Activated CD8-positive, alpha-beta memory T cell treated with anti-CD3 and anti-CD28 coated beads, Interleukin-2, amount 50 U/mL, for 48 hours (primary cell): Measurements from ENCODE around the gene RNF138.
"Not testable (repeated sequence)": the region's sequence is repeated elsewhere in the genome, so short reads cannot be mapped to it uniquely, and the experiment has no call there.

ENCODE experiments used
- DNase-seq: peaks from one replicate; pipeline ENCODE4 v3.0.0-alpha.2; 2020

The RNF138 gene

GRCh38 chr18:32096946-32097345, 5.3 kb downstream of the RNF138 start:
- no peak for DNase-seq

- DNase-seq: no peak
Measured at GRCh38 chr18:32104516-32104915, 12.8 kb downstream of the RNF138 start.

- no peak for DNase-seq
Measured at GRCh38 chr18:32110005-32110404, 18.3 kb downstream of the RNF138 start.

- no peak for DNase-seq
Measured at GRCh38 chr18:32111706-32112105, 20.0 kb downstream of the RNF138 start.

GRCh38 chr18:32112826-32113225, 21.2 kb downstream of the RNF138 start:
- no peak for DNase-seq

GRCh38 chr18:32114293-32114942, 22.7 kb downstream of the RNF138 start:
- no peak for DNase-seq

- no peak for DNase-seq
Measured at GRCh38 chr18:32122039-32122438, 30.4 kb downstream of the RNF138 start.

- no peak for DNase-seq
Measured at GRCh38 chr18:32126538-32126937, 34.9 kb downstream of the RNF138 start.

GRCh38 chr18:32135625-32136024, 44.0 kb downstream of the RNF138 start:
- no peak for DNase-seq

- no peak for DNase-seq
Measured at GRCh38 chr18:32138332-32138982, 46.8 kb downstream of the RNF138 start.

- no peak for DNase-seq
Measured at GRCh38 chr18:32139835-32140283, 48.2 kb downstream of the RNF138 start.

- DNase-seq: no peak
Measured at GRCh38 chr18:32148185-32148870, 56.7 kb downstream of the RNF138 start.

- no peak for DNase-seq
Measured at GRCh38 chr18:32152705-32153448, 61.2 kb downstream of the RNF138 start.

- DNase-seq: no peak
Measured at GRCh38 chr18:32156855-32157254, 65.2 kb downstream of the RNF138 start.

- DNase-seq: no peak
Measured at GRCh38 chr18:32157580-32157979, 65.9 kb downstream of the RNF138 start.

- DNase-seq: peak; percentile 70
Measured at GRCh38 chr18:32158108-32158624, 66.5 kb downstream of the RNF138 start.

- not testable (repeated sequence) for DNase-seq
Measured at GRCh38 chr18:32158631-32159030, 67.0 kb downstream of the RNF138 start.

GRCh38 chr18:32160547-32160946, 68.9 kb downstream of the RNF138 start:
- DNase-seq: no peak

- no peak for DNase-seq
Measured at GRCh38 chr18:32167980-32168730, 76.5 kb downstream of the RNF138 start.

GRCh38 chr18:32173654-32174053, 82.0 kb downstream of the RNF138 start:
- no peak for DNase-seq

GRCh38 chr18:32174719-32175118, 83.0 kb downstream of the RNF138 start:
- DNase-seq: no peak

GRCh38 chr18:32175265-32175664, 83.6 kb downstream of the RNF138 start:
- no peak for DNase-seq
